GM12878 (cell line): ENCODE data around the gene CACFD1. TPM values are rescaled to one million over a fixed set of nuclear protein-coding genes. Genes with fewer than 3 reads are reported as not detected.
"Not testable (repeated sequence)": the region's sequence is repeated elsewhere in the genome, so short reads cannot be mapped to it uniquely, and the experiment has no call there.

Source experiments
- ATAC-seq: fragments of 200-7000 bp; cut with Tn5 transposase; 3 replicates; pipeline ENCODE4 v1.9.1; 2020; ENCODE audit warnings: mild to moderate bottlenecking, moderate library complexity
- BruUV-seq: library from RNA; stranded (reverse); fragments of 400-500 nt; replicated peaks from 2 replicates; lab custom pipeline; 2021; lab: Mats Ljungman, UMichigan
- CTCF ChIA-PET: fragments of 300-600 bp; sonication (Branson Sonifier 250); formaldehyde crosslinking; extraction: SDS; loops from one replicate; lab custom pipeline; 2021; ENCODE audit warnings: inconsistent platforms; lab: Yijun Ruan, JAX
- POLR2A ChIA-PET: fragments of 350-600 bp; formaldehyde crosslinking; extraction: SDS; loops from one replicate; lab custom pipeline; 2021; ENCODE audit warnings: inconsistent platforms; lab: Charles Lee
- RAD21 ChIA-PET: fragments of 300-600 bp; sonication (Branson Sonifier 250); formaldehyde crosslinking; loops from one replicate; lab custom pipeline; 2023; ENCODE audit warnings: antibody characterized with exemption; ENCODE audit not compliant: unreplicated experiment; lab: Charles Lee
- SMC1A ChIA-PET: fragments of 300-600 bp; sonication (Branson Sonifier 250); formaldehyde crosslinking; loops from one replicate; lab custom pipeline; 2023; ENCODE audit not compliant: unreplicated experiment, uncharacterized antibody; lab: Charles Lee
- DNase-seq: peaks from one replicate; pipeline ENCODE4 v3.0.0-alpha.2; 2011; ENCODE audit warnings: low read depth, low spot score
- FAIRE-seq: peaks from 3 replicates; lab custom pipeline; 2011; peaks lifted over from hg19 to GRCh38; lab: Jason Lieb, UNC
- H2AFZ ChIP-seq: 2 replicates; pipeline ENCODE4 v1.6.0; 2011; ENCODE audit warnings: low read depth, low read length, control low read depth; ENCODE audit not compliant: control insufficient read depth
- H3K27ac ChIP-seq: 2 replicates; pipeline ENCODE4 v1.5.1; 2011; ENCODE audit warnings: control low read depth; ENCODE audit not compliant: control insufficient read depth, insufficient read depth
- H3K27me3 ChIP-seq, 2 experiments: replicated peaks in 1 of 2; 2 replicates each; pipeline versions ENCODE4 v1.6.0 to v1.6.1; 2011; ENCODE audit warnings: low read length in 1 of 2; ENCODE audit not compliant: control insufficient read depth in 2 of 2, insufficient read depth in 2 of 2
- H3K36me3 ChIP-seq, 2 experiments: 2 replicates each; pipeline ENCODE4 v1.5.1; 2011; ENCODE audit warnings: low read length in 1 of 2; ENCODE audit not compliant: control insufficient read depth in 2 of 2, insufficient read depth in 2 of 2
- H3K4me1 ChIP-seq: 2 replicates; pipeline ENCODE4 v1.6.1; 2011; ENCODE audit warnings: mild to moderate bottlenecking, low read length, moderate library complexity, mixed read lengths; ENCODE audit not compliant: control insufficient read depth, insufficient read depth
- H3K4me2 ChIP-seq: 2 replicates; pipeline ENCODE4 v1.6.0; 2011; ENCODE audit warnings: control low read depth; ENCODE audit not compliant: control insufficient read depth, insufficient read depth
- H3K4me3 ChIP-seq: fragments of 200-600 bp; sonication (generic); 2 replicates; pipeline ENCODE4 v1.5.1; 2016
- H3K79me2 ChIP-seq: 2 replicates; pipeline ENCODE4 v1.6.0; 2011; ENCODE audit warnings: low read length; ENCODE audit not compliant: control insufficient read depth, insufficient read depth
- H3K9ac ChIP-seq: 2 replicates; pipeline ENCODE4 v1.8.0; 2011; ENCODE audit warnings: low read length, control low read depth, mixed read lengths; ENCODE audit not compliant: control insufficient read depth, insufficient read depth
- H3K9me3 ChIP-seq: replicated peaks from 3 replicates; pipeline ENCODE4 v1.5.1; 2011; ENCODE audit warnings: mild to moderate bottlenecking, low read length; ENCODE audit not compliant: control insufficient read depth, insufficient read depth
- H4K20me1 ChIP-seq: 2 replicates; pipeline ENCODE4 v1.6.0; 2011; ENCODE audit not compliant: control insufficient read depth, insufficient read depth
- CBX3 ChIP-seq: fragments of 200-600 bp; sonication (generic); IDR thresholded peaks from 2 replicates; pipeline ENCODE4 v1.6.1; 2016; ENCODE audit warnings: low read depth, borderline replicate concordance
- CHD2 ChIP-seq: IDR thresholded peaks from 2 replicates; pipeline ENCODE4 v1.6.1; 2011; ENCODE audit warnings: low read depth, low read length, improper control_type of control experiment, borderline replicate concordance
- EP300 ChIP-seq, 2 experiments: fragments of 150-350 bp in 1 of 2; IDR thresholded peaks; 2 replicates each; pipeline ENCODE4 v1.6.1; 2011 to 2012; ENCODE audit warnings: low read depth in 2 of 2, low read length in 2 of 2, borderline replicate concordance in 1 of 2, improper control_type of control experiment in 1 of 2, inconsistent platforms in 1 of 2; ENCODE audit not compliant: control insufficient read depth in 1 of 2
- PRDM15 ChIP-seq: fragments of 450-650 bp; formaldehyde crosslinking; IDR thresholded peaks from 2 replicates; pipeline ENCODE4 v1.4.0; 2020; ENCODE audit warnings: mild to moderate bottlenecking, moderate library complexity
- RAD21 ChIP-seq: IDR thresholded peaks from 2 replicates; pipeline ENCODE4 v1.6.1; 2011; ENCODE audit warnings: mild to moderate bottlenecking, low read depth, low read length, moderate library complexity; ENCODE audit not compliant: insufficient read depth
- RELB ChIP-seq: fragments of 450-650 bp; IDR thresholded peaks from 2 replicates; pipeline ENCODE4 v1.6.1; 2017; ENCODE audit warnings: low read depth, mild to moderate bottlenecking, moderate library complexity
- SREBF1 ChIP-seq: IDR thresholded peaks from 2 replicates; pipeline ENCODE4 v1.6.1; 2012; ENCODE audit warnings: mild to moderate bottlenecking, low read length
- TCF3 ChIP-seq: IDR thresholded peaks from 2 replicates; pipeline ENCODE4 v1.6.1; 2012; ENCODE audit warnings: low read depth, mild to moderate bottlenecking, low read length, borderline replicate concordance; ENCODE audit not compliant: insufficient read depth
- WRNIP1 ChIP-seq: IDR thresholded peaks from 2 replicates; pipeline ENCODE4 v1.6.1; 2011; ENCODE audit warnings: low read depth, low read length, improper control_type of control experiment, borderline replicate concordance
- YBX1 ChIP-seq: fragments of 450-650 bp; IDR thresholded peaks from 2 replicates; pipeline ENCODE4 v1.6.1; 2016; ENCODE audit warnings: antibody characterized with exemption
- ZNF384 ChIP-seq: IDR thresholded peaks from 2 replicates; pipeline ENCODE4 v1.6.1; 2012; ENCODE audit warnings: low read depth, mild to moderate bottlenecking, low read length, improper control_type of control experiment, borderline replicate concordance
- ZNF622 ChIP-seq: fragments of 450-650 bp; IDR thresholded peaks from 2 replicates; pipeline ENCODE4 v1.6.1; 2017; ENCODE audit warnings: mild to moderate bottlenecking, inconsistent platforms
- WGBS: methylation state at CpG from one replicate; pipeline ENCODE4 v1.1.6; 2016; ENCODE audit warnings: low lambda C conversion rate; ENCODE audit not compliant: insufficient replicate concordance, insufficient coverage; ENCODE audit errors: missing lambda C conversion rate; 5-methylcytosine and 5-hydroxymethylcytosine counted together
- in situ Hi-C: fragments of 300-500 bp; cut with MboI; formaldehyde crosslinking; loops from 9 replicates; pipeline ENCODE4 v1.14.3; 2018; ENCODE audit warnings: mixed read lengths
- intact Hi-C: fragments of 100-400 bp; cut with micrococcal nuclease; formaldehyde crosslinking; loops from one replicate; pipeline ENCODE4 v1.14.2; 2022; ENCODE audit not compliant: unreplicated experiment
- polyA plus RNA-seq, 11 experiments: library from polyadenylated mRNA; depleted of rRNA in 4 of 11; unstranded in 6 of 11; stranded (reverse) in 5 of 11; fragments of >200 nt; fragmentation: Nextera tagmentation in 4 of 11; fragmentation: Illumina TruSeq in 1 of 11; extraction: Ambion mirVana in 4 of 11; extraction: Trizol in 1 of 11; gene quantifications; 1 replicate in 1 of 11; 2 replicates in 10 of 11; pipeline versions ENCODE4 v1.2.1 to v1.2.3, GENCODE V29; 2011 to 2016; ENCODE audit warnings: inconsistent platforms in 2 of 11, missing spikeins in 2 of 11, low read depth in 1 of 11
- total RNA-seq, 4 experiments: library from RNA; depleted of rRNA in 3 of 4; stranded (reverse); fragments of >200 nt in 3 of 4; fragmentation: Illumina TruSeq in 1 of 4; extraction: Trizol in 1 of 4; gene quantifications; 2 replicates each; pipeline versions ENCODE4 v1.2.1 to v1.2.3, GENCODE V29; 2013 to 2021

The CACFD1 gene
- total and polyA plus RNA-seq, 10 of the 15 experiments (the other 5 are each of a cell fraction or from before 2014, with no cell fraction given) = 0.09 to 5.8 (median 1.4) TPM; not detected in 1

GRCh38 chr9:133451865-133452264, 7.9 kb upstream of the CACFD1 start:
- H3K36me3 ChIP-seq, H3K27ac ChIP-seq, H3K4me2 ChIP-seq, H3K9ac ChIP-seq, RAD21 ChIA-PET, H3K4me1 ChIP-seq, intact Hi-C loops, ATAC-seq, in situ Hi-C loops, H3K79me2 ChIP-seq, FAIRE-seq, DNase-seq, H3K4me3 ChIP-seq, H4K20me1 ChIP-seq, BruUV-seq, H3K9me3 ChIP-seq, H2AFZ ChIP-seq, SMC1A ChIA-PET, H3K27me3 ChIP-seq: not testable (repeated sequence)
- ChIA-PET POLR2A (interaction anchor here (0.7 kb wide), 1 partner anchor 554 kb away, joined by 8 read pairs; no protein-coding TSS in a partner anchor), CTCF (interaction anchor here (0.7 kb wide), 1 partner anchor 26 kb away, joined by 3 read pairs; no protein-coding TSS in a partner anchor)
- WGBS = 0% methylated on average over 2 of the region's 5 CpGs
- TF ChIP-seq RAD21 = 0 out of 2 replicates have a peak, but pooled peaks have one; percentile 5
- peak; percentile 35; the same call in 1 of the 2 replicates for TF ChIP-seq ZNF384

- no TSS peak for BruUV-seq
- ChIA-PET SMC1A (no interaction called here), RAD21 (interaction anchor here (0.9 kb wide), 1 partner anchor 13 kb away, joined by 3 read pairs; no protein-coding TSS in a partner anchor), POLR2A (no interaction called here), CTCF (interaction anchor here (0.7 kb wide), 1 partner anchor 26 kb away, joined by 3 read pairs; no protein-coding TSS in a partner anchor)
- Histone ChIP-seq H3K36me3 (no peaks in the 10 kb centered on the region), H3K4me1 (no peaks in the 10 kb centered on the region), H3K79me2 (no peaks in the 10 kb centered on the region), H3K4me3 (no peak overlapping the region), H3K4me2 (no peak overlapping the region), H3K27me3 (no peaks in the 10 kb centered on the region; a peak in 1 of 4 replicates), H2AFZ (no peak overlapping the region), H3K27ac (no peak overlapping the region), H4K20me1 (no peaks in the 10 kb centered on the region), H3K9me3 (no peaks in the 10 kb centered on the region), H3K9ac (no peak overlapping the region)
- no peak for DNase-seq
- no peak for ATAC-seq
- no peak for FAIRE-seq
- in situ Hi-C loops (no loop called here), intact Hi-C loops (no loop called here)
- WGBS = 10% methylated on average over 7 of the region's 7 CpGs
- TF ChIP-seq CBX3 = no peak
- no peak for TF ChIP-seq ZNF622
- no peak for TF ChIP-seq TCF3
- no peak for TF ChIP-seq YBX1
- TF ChIP-seq CHD2 = no peak
- no peak for TF ChIP-seq PRDM15 (CRISPR knock-in tag)
- TF ChIP-seq SREBF1 = no peak
- TF ChIP-seq WRNIP1 = no peak
- no peak for TF ChIP-seq RELB
- TF ChIP-seq EP300 (IDR thresholded peaks at IDR 0.05; ENCODE audit: borderline replicate concordance in 1 of 2, control insufficient read depth in 1 of 2, low read depth in 2 of 2, low read length in 2 of 2) = no peak
Observed at GRCh38 chr9:133452562-133452961, 7.2 kb upstream of the CACFD1 start.
